ENCODE results near the gene WNT5A.

- no peak for TF ChIP-seq EZH2 (IDR thresholded peaks at IDR 0.05; ENCODE audit: borderline replicate concordance, insufficient read depth, low read depth, low read length, poor library complexity, severe bottlenecking)
- TF ChIP-seq CTCF (IDR thresholded peaks at IDR 0.05), result no peak
These were observed 20.0 kb downstream of the WNT5A start for GRCh38 chr3:55467099-55467498.
